Activated naive CD4-positive, alpha-beta T cell treated with anti-CD3 and anti-CD28 coated beads, Interleukin-2, amount 50 U/mL, for 24 hours (primary cell): ENCODE data around the gene EZR.
"Not testable (repeated sequence)": the region's sequence is repeated elsewhere in the genome, so short reads cannot be mapped to it uniquely, and the experiment has no call there.

ENCODE experiments used
- H3K27ac Mint-ChIP-seq: one replicate; pipeline ENCODE4 v1.8.0; 2021; ENCODE audit warnings: mild to moderate bottlenecking, mixed read lengths
- H3K27me3 Mint-ChIP-seq: one replicate; pipeline ENCODE4 v1.8.0; 2021; ENCODE audit warnings: mixed read lengths
- H3K36me3 Mint-ChIP-seq: one replicate; pipeline ENCODE4 v1.8.0; 2021; ENCODE audit warnings: mixed read lengths
- H3K4me1 Mint-ChIP-seq: one replicate; pipeline ENCODE4 v1.8.0; 2021; ENCODE audit warnings: mixed read lengths
- H3K4me3 Mint-ChIP-seq: one replicate; pipeline ENCODE4 v1.8.0; 2021; ENCODE audit warnings: mild to moderate bottlenecking, mixed read lengths
- H3K9me3 Mint-ChIP-seq: one replicate; pipeline ENCODE4 v1.8.0; 2021; ENCODE audit warnings: mixed read lengths

EZR gene

GRCh38 chr6:158832026-158832425, 12.9 kb upstream of the EZR start:
- Mint-ChIP-seq H3K4me1 (no peaks in the 10 kb centered on the region), H3K27ac (no peak overlapping the region), H3K27me3 (no peaks in the 10 kb centered on the region)

GRCh38 chr6:158831571-158831970, 12.4 kb upstream of the EZR start:
- Mint-ChIP-seq H3K27ac (no peak overlapping the region), H3K27me3 (no peaks in the 10 kb centered on the region), H3K9me3 (no peaks in the 10 kb centered on the region), H3K36me3 (no peaks in the 10 kb centered on the region), H3K4me3 (no peak overlapping the region), H3K4me1 (no peaks in the 10 kb centered on the region)

More at GRCh38 chr6:158832026-158832425, 12.9 kb upstream of the EZR start:
- Mint-ChIP-seq H3K9me3 (no peaks in the 10 kb centered on the region), H3K36me3 (no peaks in the 10 kb centered on the region), H3K4me3 (no peak overlapping the region)

GRCh38 chr6:158830736-158831135, 11.6 kb upstream of the EZR start:
- Mint-ChIP-seq H3K4me1 (no peaks in the 10 kb centered on the region), H3K36me3 (no peaks in the 10 kb centered on the region), H3K4me3 (no peak overlapping the region), H3K27me3 (no peaks in the 10 kb centered on the region), H3K27ac (no peak overlapping the region), H3K9me3 (no peaks in the 10 kb centered on the region)

GRCh38 chr6:158828807-158829206, 9.6 kb upstream of the EZR start:
- Mint-ChIP-seq H3K36me3 (no peaks in the 10 kb centered on the region), H3K27me3 (no peaks in the 10 kb centered on the region), H3K27ac (no peak overlapping the region), H3K4me3 (no peak overlapping the region), H3K4me1 (no peaks in the 10 kb centered on the region), H3K9me3 (no peaks in the 10 kb centered on the region)

GRCh38 chr6:158826819-158827501, 7.8 kb upstream of the EZR start:
- no peaks in the 10 kb centered on the region for H3K27me3 Mint-ChIP-seq
- no peaks in the 10 kb centered on the region for H3K36me3 Mint-ChIP-seq
- H3K4me3 Mint-ChIP-seq, result no peak overlapping the region
- no peaks in the 10 kb centered on the region for H3K9me3 Mint-ChIP-seq
- peaks cover 10% of the 10 kb centered on the region for H3K4me1 Mint-ChIP-seq
- no peak overlapping the region for H3K27ac Mint-ChIP-seq

GRCh38 chr6:158825951-158826306, 6.8 kb upstream of the EZR start:
- H3K4me1 Mint-ChIP-seq, result peaks cover 14% of the 10 kb centered on the region
- no peak overlapping the region for H3K27ac Mint-ChIP-seq
- no peaks in the 10 kb centered on the region for H3K36me3 Mint-ChIP-seq
- no peaks in the 10 kb centered on the region for H3K9me3 Mint-ChIP-seq
- H3K4me3 Mint-ChIP-seq, result no peak overlapping the region
- H3K27me3 Mint-ChIP-seq, result no peaks in the 10 kb centered on the region

GRCh38 chr6:158825038-158825950, 6.1 kb upstream of the EZR start:
- H3K27ac Mint-ChIP-seq, result peak overlapping the region; percentile 53
- H3K4me1 Mint-ChIP-seq, result peaks cover 14% of the 10 kb centered on the region
- no peaks in the 10 kb centered on the region for H3K9me3 Mint-ChIP-seq
- H3K4me3 Mint-ChIP-seq, result no peak overlapping the region
- H3K36me3 Mint-ChIP-seq, result no peaks in the 10 kb centered on the region
- no peaks in the 10 kb centered on the region for H3K27me3 Mint-ChIP-seq

- H3K9me3 Mint-ChIP-seq, H3K36me3 Mint-ChIP-seq, H3K4me3 Mint-ChIP-seq, H3K27me3 Mint-ChIP-seq, H3K27ac Mint-ChIP-seq: not testable (repeated sequence)
- H3K4me1 Mint-ChIP-seq, result peaks cover 18% of the 10 kb centered on the region
Observed at GRCh38 chr6:158823616-158824015, 4.4 kb upstream of the EZR start.

GRCh38 chr6:158819977-158820622, 932 bp upstream of the EZR start:
- Mint-ChIP-seq H3K27ac (peak overlapping the region; percentile 89), H3K4me3 (peak overlapping the region; percentile 72), H3K4me1 (peaks cover 35% of the 10 kb centered on the region), H3K9me3 (no peaks in the 10 kb centered on the region), H3K36me3 (peaks cover 22% of the 10 kb centered on the region), H3K27me3 (no peaks in the 10 kb centered on the region)

- peak overlapping the region; percentile 75 for H3K4me3 Mint-ChIP-seq
- peak overlapping the region; percentile 46 for H3K27ac Mint-ChIP-seq
- H3K9me3 Mint-ChIP-seq, result no peaks in the 10 kb centered on the region
- peaks cover 31% of the 10 kb centered on the region for H3K36me3 Mint-ChIP-seq
- H3K27me3 Mint-ChIP-seq, result no peaks in the 10 kb centered on the region
- H3K4me1 Mint-ChIP-seq, result peaks cover 49% of the 10 kb centered on the region
Observed at GRCh38 chr6:158818581-158819212, 471 bp downstream of the EZR start.

GRCh38 chr6:158817728-158818580, 1.2 kb downstream of the EZR start:
- Mint-ChIP-seq H3K36me3 (peaks cover 37% of the 10 kb centered on the region), H3K4me1 (peaks cover 54% of the 10 kb centered on the region), H3K9me3 (no peaks in the 10 kb centered on the region), H3K27me3 (no peaks in the 10 kb centered on the region), H3K27ac (peak overlapping the region; percentile 98), H3K4me3 (peak overlapping the region; percentile 92)

- peaks cover 56% of the 10 kb centered on the region for H3K4me1 Mint-ChIP-seq
- H3K27me3 Mint-ChIP-seq, result no peaks in the 10 kb centered on the region
- peak overlapping the region; percentile 98 for H3K27ac Mint-ChIP-seq
- H3K4me3 Mint-ChIP-seq, result peak overlapping the region; percentile 92
- H3K36me3 Mint-ChIP-seq, result peaks cover 39% of the 10 kb centered on the region
- no peaks in the 10 kb centered on the region for H3K9me3 Mint-ChIP-seq
Observed at GRCh38 chr6:158816803-158817727, 2.1 kb downstream of the EZR start.

GRCh38 chr6:158816329-158816728, 2.8 kb downstream of the EZR start:
- Mint-ChIP-seq H3K27me3 (no peaks in the 10 kb centered on the region), H3K4me1 (peaks cover 60% of the 10 kb centered on the region), H3K36me3 (peaks cover 42% of the 10 kb centered on the region), H3K4me3 (peak overlapping the region; percentile 92), H3K27ac (peak overlapping the region; percentile 98), H3K9me3 (no peaks in the 10 kb centered on the region)

- peaks cover 61% of the 10 kb centered on the region for H3K4me1 Mint-ChIP-seq
- H3K27ac Mint-ChIP-seq, result peak overlapping the region; percentile 98
- peaks cover 42% of the 10 kb centered on the region for H3K36me3 Mint-ChIP-seq
- H3K9me3 Mint-ChIP-seq, result no peaks in the 10 kb centered on the region
- H3K4me3 Mint-ChIP-seq, result peak overlapping the region; percentile 92
- H3K27me3 Mint-ChIP-seq, result no peaks in the 10 kb centered on the region
Observed at GRCh38 chr6:158815907-158816306, 3.3 kb downstream of the EZR start.
